Neural cell (in vitro differentiated cells): ENCODE measurements around the gene HS6ST3.

ENCODE experiments used
- CTCF ChIP-seq: fragments of 450-650 bp; IDR thresholded peaks from 2 replicates; pipeline ENCODE4 v1.5.1; 2014; ENCODE audit warnings: antibody characterized with exemption, mild to moderate bottlenecking, moderate library complexity; ENCODE audit not compliant: poor library complexity, severe bottlenecking
- EP300 ChIP-seq: fragments of 450-650 bp; conservative IDR thresholded peaks from 2 replicates; pipeline ENCODE4 v1.6.1; 2014; ENCODE audit warnings: antibody characterized with exemption, mild to moderate bottlenecking, moderate library complexity; ENCODE audit not compliant: poor library complexity, severe bottlenecking
- EZH2 ChIP-seq: fragments of 200-600, 300-800 bp; shearing (Covaris generic), sonication (generic); IDR thresholded peaks from 2 replicates; pipeline ENCODE4 v1.6.1; 2014; ENCODE audit warnings: antibody characterized with exemption, low read length, borderline replicate concordance, mild to moderate bottlenecking; ENCODE audit not compliant: insufficient read depth, poor library complexity, severe bottlenecking
- POLR2AphosphoS5 ChIP-seq: IDR thresholded peaks from 2 replicates; pipeline ENCODE4 v1.6.1; 2012
- TAF1 ChIP-seq: IDR thresholded peaks from 2 replicates; pipeline ENCODE4 v1.6.1; 2012; ENCODE audit warnings: low read depth

GRCh38 chr13:96449920-96450319, 360.0 kb downstream of the HS6ST3 start:
- TF ChIP-seq EZH2 = no peak
- TF ChIP-seq CTCF = no peak
- TF ChIP-seq TAF1 = no peak
- TF ChIP-seq POLR2AphosphoS5 = no peak
- TF ChIP-seq EP300 = no peak
